C4-2B (cell line): Measurements from ENCODE around the gene TPX2.
"Not testable (repeated sequence)": the region's sequence is repeated elsewhere in the genome, so short reads cannot be mapped to it uniquely, and the experiment has no call there.

ENCODE experiments used
- H3K27ac ChIP-seq: fragments of 450-650 bp; 2 replicates; pipeline ENCODE4 v1.5.1; 2017
- ZFX ChIP-seq: fragments of 450-650 bp; IDR thresholded peaks from 2 replicates; pipeline ENCODE4 v1.6.1; 2017
- TF ChIP-seq, protein P1 (sequence below): fragments of 450-650 bp; conservative IDR thresholded peaks from 2 replicates; pipeline ENCODE4 v1.5.1; 2017; ENCODE audit warnings: mild to moderate bottlenecking

Gene TPX2

DNA sequence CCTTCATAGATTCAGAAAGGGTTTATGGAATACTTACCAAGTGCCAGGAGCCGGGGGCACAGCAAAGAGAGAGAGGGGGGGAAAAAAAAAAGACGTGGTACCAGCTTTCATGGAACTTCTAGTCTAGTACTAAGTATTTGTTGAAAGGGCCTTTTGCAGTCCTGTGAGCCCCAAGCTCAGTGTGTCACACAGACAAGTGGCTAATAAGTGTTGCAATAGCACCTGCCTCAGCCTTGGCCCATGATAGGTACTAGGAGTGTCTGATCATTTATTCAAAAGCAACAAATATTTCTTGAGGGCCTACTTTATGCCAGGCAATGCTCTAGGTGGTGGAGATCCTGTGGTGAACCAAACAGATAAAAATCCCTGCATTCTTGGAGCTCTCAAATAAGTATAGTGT, 88.0 kb downstream of the TPX2 start:
- TF ChIP-seq, protein P1, sequence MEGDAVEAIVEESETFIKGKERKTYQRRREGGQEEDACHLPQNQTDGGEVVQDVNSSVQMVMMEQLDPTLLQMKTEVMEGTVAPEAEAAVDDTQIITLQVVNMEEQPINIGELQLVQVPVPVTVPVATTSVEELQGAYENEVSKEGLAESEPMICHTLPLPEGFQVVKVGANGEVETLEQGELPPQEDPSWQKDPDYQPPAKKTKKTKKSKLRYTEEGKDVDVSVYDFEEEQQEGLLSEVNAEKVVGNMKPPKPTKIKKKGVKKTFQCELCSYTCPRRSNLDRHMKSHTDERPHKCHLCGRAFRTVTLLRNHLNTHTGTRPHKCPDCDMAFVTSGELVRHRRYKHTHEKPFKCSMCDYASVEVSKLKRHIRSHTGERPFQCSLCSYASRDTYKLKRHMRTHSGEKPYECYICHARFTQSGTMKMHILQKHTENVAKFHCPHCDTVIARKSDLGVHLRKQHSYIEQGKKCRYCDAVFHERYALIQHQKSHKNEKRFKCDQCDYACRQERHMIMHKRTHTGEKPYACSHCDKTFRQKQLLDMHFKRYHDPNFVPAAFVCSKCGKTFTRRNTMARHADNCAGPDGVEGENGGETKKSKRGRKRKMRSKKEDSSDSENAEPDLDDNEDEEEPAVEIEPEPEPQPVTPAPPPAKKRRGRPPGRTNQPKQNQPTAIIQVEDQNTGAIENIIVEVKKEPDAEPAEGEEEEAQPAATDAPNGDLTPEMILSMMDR = no peak
- no peak for TF ChIP-seq ZFX
- H3K27ac ChIP-seq = no peak overlapping the region

DNA sequence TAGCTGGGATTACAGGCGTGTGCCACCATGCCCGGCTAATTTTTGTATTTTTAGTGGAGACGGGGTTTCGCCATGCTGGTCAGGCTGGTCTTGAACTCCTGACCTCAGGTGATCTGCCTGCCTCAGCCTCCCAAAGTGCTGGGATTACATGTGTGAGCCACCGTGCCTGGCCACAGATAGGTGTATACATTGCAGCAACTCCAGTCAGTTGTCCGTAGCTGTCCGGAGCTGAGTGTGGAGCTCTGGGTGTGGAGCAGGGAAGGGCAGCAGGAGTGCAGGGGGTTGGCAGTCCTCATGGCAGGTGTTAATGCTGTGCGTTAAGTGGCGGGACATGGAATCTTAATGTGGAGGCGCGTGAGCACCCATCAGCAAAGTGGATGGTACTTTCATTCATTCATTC, 88.9 kb downstream of the TPX2 start:
- not testable (repeated sequence) for H3K27ac ChIP-seq

DNA sequence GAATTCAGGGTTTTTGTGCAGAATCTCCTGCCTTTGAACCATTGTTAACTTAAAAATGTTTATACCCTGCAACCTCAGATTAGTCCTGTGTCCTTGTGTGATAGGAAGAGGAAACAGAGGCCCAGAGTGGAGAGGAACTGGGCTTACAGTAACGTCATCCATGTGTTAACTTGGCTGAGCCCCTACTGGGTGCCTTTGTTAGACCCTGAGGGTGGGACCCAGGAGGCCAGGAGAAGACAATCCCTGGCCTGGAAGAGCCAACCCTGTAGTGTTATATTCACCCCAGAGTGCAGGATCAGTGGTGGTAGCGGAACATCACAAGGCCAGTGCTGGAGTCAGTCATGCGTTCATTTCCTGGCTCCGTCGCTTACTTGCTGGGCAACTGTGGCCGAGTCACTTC, 90.6 kb downstream of the TPX2 start:
- TF ChIP-seq, protein P1 = no peak
- TF ChIP-seq ZFX = no peak

DNA sequence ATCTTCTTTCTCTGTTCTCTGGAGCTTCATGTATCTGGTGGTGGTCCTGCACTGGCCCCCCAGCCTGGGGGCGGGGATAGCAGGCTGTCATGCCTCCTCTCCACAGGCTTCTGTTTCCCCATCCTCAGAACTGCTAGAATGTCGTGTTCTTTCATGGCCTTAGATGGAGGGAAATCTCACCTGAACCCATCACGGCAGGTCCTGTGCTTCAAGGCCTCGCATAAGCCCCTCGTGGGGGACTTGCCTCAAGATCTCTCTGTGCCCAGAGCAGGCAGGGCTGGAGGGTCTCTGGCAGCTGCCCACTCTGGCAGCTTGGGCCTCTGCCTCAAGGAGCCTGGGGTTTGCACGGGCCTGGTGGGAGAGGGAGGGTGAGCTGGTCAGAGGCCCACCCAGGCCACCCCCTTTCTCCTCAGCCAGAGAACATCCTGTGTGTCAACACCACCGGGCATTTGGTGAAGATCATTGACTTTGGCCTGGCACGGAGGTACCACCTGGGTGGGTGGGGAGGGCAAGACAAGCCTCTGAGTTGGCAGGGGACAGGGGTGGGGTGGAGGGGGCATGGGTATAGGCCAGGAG, 91.4 kb downstream of the TPX2 start:
- TF ChIP-seq, protein P1 = no peak
- TF ChIP-seq ZFX = no peak

More for the DNA sequence above, 90.6 kb downstream of the TPX2 start:
- H3K27ac ChIP-seq = no peak overlapping the region

DNA sequence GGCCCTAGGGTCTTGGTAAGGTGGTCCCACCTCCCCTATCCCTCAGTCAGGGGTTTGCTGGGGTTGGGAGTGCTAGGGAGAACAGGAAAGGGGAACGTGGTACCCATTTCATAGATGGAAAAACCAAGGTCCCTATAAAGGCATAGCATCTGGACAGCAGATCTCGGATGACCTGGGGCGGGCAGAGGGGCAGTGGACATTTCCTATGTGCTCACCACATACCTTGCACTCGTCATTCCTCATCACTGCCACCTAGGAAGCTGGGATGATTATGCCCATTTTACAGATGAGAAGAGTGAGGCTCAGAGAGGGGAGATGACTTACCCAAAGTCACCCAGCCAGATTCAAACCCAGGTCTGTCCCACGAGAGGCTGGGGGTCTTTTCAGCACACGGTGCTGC, 92.1 kb downstream of the TPX2 start:
- H3K27ac ChIP-seq = no peak overlapping the region
- TF ChIP-seq, protein P1 = no peak
- TF ChIP-seq ZFX = no peak

More for the DNA sequence above, 91.4 kb downstream of the TPX2 start:
- no peak overlapping the region for H3K27ac ChIP-seq

DNA sequence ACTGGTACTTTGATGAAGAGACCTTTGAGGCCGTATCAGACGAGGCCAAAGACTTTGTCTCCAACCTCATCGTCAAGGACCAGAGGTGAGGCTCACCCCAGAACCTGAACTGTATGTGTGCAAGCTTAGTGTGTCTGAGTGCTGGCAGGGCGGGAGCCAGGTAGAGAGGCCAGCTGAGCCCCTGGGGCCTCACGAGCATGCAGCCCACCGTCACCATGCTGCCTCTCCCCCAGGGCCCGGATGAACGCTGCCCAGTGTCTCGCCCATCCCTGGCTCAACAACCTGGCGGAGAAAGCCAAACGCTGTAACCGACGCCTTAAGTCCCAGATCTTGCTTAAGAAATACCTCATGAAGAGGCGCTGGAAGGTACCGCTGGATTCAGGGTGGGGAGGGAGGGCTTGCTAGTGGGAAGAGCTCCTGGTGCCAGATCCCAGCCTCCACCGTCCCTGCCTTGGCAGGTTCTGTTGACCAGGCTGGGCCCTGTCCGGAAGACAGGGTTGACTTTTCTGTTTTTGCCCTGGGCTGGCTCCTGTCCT, 92.7 kb downstream of the TPX2 start:
- TF ChIP-seq, protein P1 = no peak
- TF ChIP-seq ZFX = no peak
- H3K27ac ChIP-seq = no peak overlapping the region

DNA sequence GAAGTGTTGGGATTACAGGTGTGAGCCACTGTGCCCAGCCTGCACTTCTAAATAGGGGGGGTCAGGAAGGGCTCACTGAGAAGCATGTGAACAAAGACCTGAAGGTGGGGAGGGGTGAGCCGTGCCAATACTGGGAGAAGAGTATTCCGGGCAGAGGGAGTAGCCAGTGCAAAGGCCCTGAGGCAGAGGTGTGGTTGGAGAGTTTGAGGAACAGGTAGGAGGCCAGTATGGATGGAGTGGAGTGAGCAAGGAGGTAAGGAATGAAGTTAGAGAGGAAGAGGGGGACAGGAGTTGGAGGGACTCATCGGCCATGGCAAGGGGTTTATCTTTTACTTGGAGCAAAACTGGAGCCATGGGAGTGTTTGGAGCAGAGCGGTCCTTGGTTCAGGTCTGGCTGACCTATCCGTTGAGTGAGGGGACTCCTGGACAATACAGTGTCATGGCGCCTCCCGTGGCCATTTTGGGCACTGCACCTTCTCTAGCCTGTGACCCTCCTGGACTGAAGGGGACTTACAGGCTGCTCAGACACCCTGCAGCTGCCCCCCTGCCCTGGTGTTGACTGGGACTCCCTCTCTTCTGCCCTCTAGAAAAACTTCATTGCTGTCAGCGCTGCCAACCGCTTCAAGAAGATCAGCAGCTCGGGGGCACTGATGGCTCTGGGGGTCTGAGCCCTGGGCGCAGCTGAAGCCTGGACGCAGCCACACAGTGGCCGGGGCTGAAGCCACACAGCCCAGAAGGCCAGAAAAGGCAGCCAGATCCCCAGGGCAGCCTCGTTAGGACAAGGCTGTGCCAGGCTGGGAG, 94.2 kb downstream of the TPX2 start:
- no peak for TF ChIP-seq ZFX
- TF ChIP-seq, protein P1 = peak; percentile 92
- no peak overlapping the region for H3K27ac ChIP-seq
